Loucy (cell line): ENCODE measurements around the gene DDX6.

ENCODE experiments used
- EZH2phosphoT487 ChIP-seq: fragments of 200-600 bp; IDR thresholded peaks from 2 replicates; pipeline ENCODE4 v1.6.1; 2018; ENCODE audit warnings: antibody characterized with exemption, mild to moderate bottlenecking, moderate library complexity, borderline replicate concordance
- TF ChIP-seq, protein P1 (sequence below): fragments of 200-600 bp; sonication (generic); conservative IDR thresholded peaks from 2 replicates; pipeline ENCODE4 v1.5.1; 2014; ENCODE audit warnings: mild to moderate bottlenecking, antibody characterized with exemption, low read length

DNA sequence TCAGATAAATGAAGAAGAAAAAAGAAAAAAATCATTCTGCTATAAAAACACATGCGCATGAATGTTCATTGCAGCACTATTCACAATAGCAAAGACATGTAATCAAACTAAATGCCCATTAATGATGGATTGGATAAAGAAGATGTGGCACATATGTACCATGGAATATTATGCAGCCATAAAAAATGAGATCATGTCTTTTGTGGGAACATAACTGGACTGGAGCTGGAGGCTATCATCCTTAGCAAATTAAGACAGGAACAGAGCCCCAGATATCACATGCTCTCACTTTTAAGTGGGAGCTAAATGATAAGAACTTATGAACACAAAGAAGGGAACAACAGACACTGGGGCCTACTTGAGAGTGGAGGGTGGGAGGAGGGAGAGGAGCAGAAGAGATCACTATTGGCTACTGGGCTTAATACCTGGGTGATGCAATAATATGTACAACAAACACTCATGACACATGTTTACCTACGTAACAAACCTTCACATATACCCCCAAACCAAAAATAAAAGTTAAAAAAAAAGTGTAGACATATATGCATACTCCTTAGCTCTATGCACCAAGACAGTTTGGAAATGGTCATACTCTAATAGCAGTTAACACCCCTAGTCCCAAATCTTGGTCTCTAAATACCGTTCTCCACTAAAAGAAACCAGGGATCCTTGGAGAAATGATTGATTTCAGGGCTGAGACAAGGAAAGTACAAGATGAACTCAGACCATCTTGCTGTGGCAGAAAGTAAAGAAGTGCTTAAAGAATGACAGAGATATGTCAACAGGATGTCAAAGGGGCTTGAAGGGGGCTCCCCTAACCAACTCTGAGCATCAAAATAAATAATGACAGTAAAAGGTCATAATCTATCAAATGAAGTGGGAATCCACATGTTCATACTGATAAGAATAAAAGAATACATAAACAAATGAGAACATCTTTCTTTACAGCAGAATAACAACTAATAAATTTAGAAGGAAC is 17.1 kb upstream of the DDX6 start:
- TF ChIP-seq, protein P1, sequence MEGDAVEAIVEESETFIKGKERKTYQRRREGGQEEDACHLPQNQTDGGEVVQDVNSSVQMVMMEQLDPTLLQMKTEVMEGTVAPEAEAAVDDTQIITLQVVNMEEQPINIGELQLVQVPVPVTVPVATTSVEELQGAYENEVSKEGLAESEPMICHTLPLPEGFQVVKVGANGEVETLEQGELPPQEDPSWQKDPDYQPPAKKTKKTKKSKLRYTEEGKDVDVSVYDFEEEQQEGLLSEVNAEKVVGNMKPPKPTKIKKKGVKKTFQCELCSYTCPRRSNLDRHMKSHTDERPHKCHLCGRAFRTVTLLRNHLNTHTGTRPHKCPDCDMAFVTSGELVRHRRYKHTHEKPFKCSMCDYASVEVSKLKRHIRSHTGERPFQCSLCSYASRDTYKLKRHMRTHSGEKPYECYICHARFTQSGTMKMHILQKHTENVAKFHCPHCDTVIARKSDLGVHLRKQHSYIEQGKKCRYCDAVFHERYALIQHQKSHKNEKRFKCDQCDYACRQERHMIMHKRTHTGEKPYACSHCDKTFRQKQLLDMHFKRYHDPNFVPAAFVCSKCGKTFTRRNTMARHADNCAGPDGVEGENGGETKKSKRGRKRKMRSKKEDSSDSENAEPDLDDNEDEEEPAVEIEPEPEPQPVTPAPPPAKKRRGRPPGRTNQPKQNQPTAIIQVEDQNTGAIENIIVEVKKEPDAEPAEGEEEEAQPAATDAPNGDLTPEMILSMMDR, result no peak
- TF ChIP-seq EZH2phosphoT487, result no peak
